Adipose tissue (tissue), 3 donors: ENCODE measurements around the gene CDR2L. TPM values are rescaled to one million over a fixed set of nuclear protein-coding genes. Genes with fewer than 3 reads are reported as not detected.

Source experiments
- H3K27ac ChIP-seq: one replicate; pipeline ENCODE4 v1.5.1; 2013; ENCODE audit warnings: low read depth, low read length
- WGBS, 3 donors: extraction: QIAGEN DNeasy Blood & Tissue Kit; methylation state at CpG; one replicate each; pipeline ENCODE4 v1.1.7; 2013; 5-methylcytosine and 5-hydroxymethylcytosine counted together
- polyA plus RNA-seq, 3 donors: library from polyadenylated mRNA; stranded (reverse); fragments of 200-250 nt; gene quantifications; one replicate each; pipeline ENCODE4 v1.2.3, GENCODE V29; 2013
- donor health status: healthy with polysubstance abuse.
- donor health status: Bipolar disorder and iron deficiency.
- donor health status: healthy.

Gene CDR2L
- 10 to 100 TPM in 1 of 3 donors, 1 to 10 TPM in 2; 1.9 to 10.6 (median 7.0) TPM for polyA plus RNA-seq

GRCh38 chr17:74987418-74987908 lies at the start of gene CDR2L:
CDR2L (plus strand) TSS chr17:74987632; CDS start chr17:74988044, 412 bp downstream.
- peak within 1 kb of the TSS; percentile 39 for H3K27ac ChIP-seq
- 0 to 1% (median 0%) methylated on average over 31 to 51 of the region's 51 CpGs for WGBS, 3 donors

- 60 to 80% (median 77%) methylated on average over 8 of the region's 8 CpGs for WGBS, 3 donors
- H3K27ac ChIP-seq, result no peak overlapping the region
Measured at GRCh38 chr17:74938194-74938950, 49.1 kb upstream of the CDR2L start.

- WGBS, 3 donors, result 46 to 51% (median 48%) methylated on average over 8 of the region's 8 CpGs
- H3K27ac ChIP-seq, result no peak overlapping the region
Measured at GRCh38 chr17:74939534-74939933, 47.9 kb upstream of the CDR2L start.

- WGBS, 3 donors, result 73 to 82% (median 78%) methylated on average over 20 to 21 of the region's 21 CpGs
- no peak overlapping the region for H3K27ac ChIP-seq
Measured at GRCh38 chr17:74941128-74941725, 46.2 kb upstream of the CDR2L start.

GRCh38 chr17:74943808-74944522 lies 43.5 kb upstream of the CDR2L start:
- 67 to 70% (median 68%) methylated on average over 13 of the region's 13 CpGs for WGBS, 3 donors
- no peak overlapping the region for H3K27ac ChIP-seq

GRCh38 chr17:74945543-74945942 lies 41.9 kb upstream of the CDR2L start:
- H3K27ac ChIP-seq, result no peak overlapping the region
- 47 to 52% (median 49%) methylated on average over 6 of the region's 6 CpGs for WGBS, 3 donors

- WGBS, 3 donors, result 84 to 92% (median 86%) methylated on average over 14 of the region's 14 CpGs
- H3K27ac ChIP-seq, result no peak overlapping the region
Measured at GRCh38 chr17:74946641-74947040, 40.8 kb upstream of the CDR2L start.

GRCh38 chr17:74947041-74947754 lies 40.2 kb upstream of the CDR2L start:
- no peak overlapping the region for H3K27ac ChIP-seq
- 89 to 94% (median 91%) methylated on average over 17 of the region's 17 CpGs for WGBS, 3 donors

- no peak overlapping the region for H3K27ac ChIP-seq
- 42 to 62% (median 61%) methylated on average over 11 to 12 of the region's 12 CpGs for WGBS, 3 donors
Measured at GRCh38 chr17:74949455-74950115, 37.8 kb upstream of the CDR2L start.

GRCh38 chr17:74950207-74950606 lies 37.2 kb upstream of the CDR2L start:
- WGBS, 3 donors, result 44 to 68% (median 52%) methylated on average over 6 to 8 of the region's 8 CpGs
- H3K27ac ChIP-seq, result no peak overlapping the region

- no peak overlapping the region for H3K27ac ChIP-seq
- WGBS, 3 donors, result 62 to 69% (median 65%) methylated on average over 3 of the region's 3 CpGs
Measured at GRCh38 chr17:74951065-74951464, 36.4 kb upstream of the CDR2L start.

- 75 to 82% (median 75%) methylated on average over 29 to 32 of the region's 32 CpGs for WGBS, 3 donors
- H3K27ac ChIP-seq, result no peak overlapping the region
Measured at GRCh38 chr17:74951680-74952421, 35.6 kb upstream of the CDR2L start.

GRCh38 chr17:74952431-74953133 lies 34.9 kb upstream of the CDR2L start:
- no peak overlapping the region for H3K27ac ChIP-seq
- 74 to 83% (median 78%) methylated on average over 24 of the region's 24 CpGs for WGBS, 3 donors

- 83 to 86% (median 86%) methylated on average over 9 to 11 of the region's 11 CpGs for WGBS, 3 donors
- H3K27ac ChIP-seq, result no peak overlapping the region
Measured at GRCh38 chr17:74953134-74953687, 34.2 kb upstream of the CDR2L start.

- H3K27ac ChIP-seq, result no peak overlapping the region
- 90 to 93% (median 92%) methylated on average over 15 of the region's 15 CpGs for WGBS, 3 donors
Measured at GRCh38 chr17:74954115-74954514, 33.3 kb upstream of the CDR2L start.

GRCh38 chr17:74954665-74955421 lies 32.6 kb upstream of the CDR2L start:
- WGBS, 3 donors, result 61 to 82% (median 72%) methylated on average over 13 of the region's 13 CpGs
- no peak overlapping the region for H3K27ac ChIP-seq
